Erythroblast (primary cell): ENCODE measurements around the gene RPL13.

ENCODE experiments used
- GATA1 ChIP-seq: IDR thresholded peaks from 2 replicates; pipeline ENCODE4 v1.6.1; 2011; ENCODE audit warnings: low read depth, mild to moderate bottlenecking, control low read depth, low read length, moderate library complexity
- POLR2A ChIP-seq: IDR thresholded peaks from 2 replicates; pipeline ENCODE4 v1.6.1; 2011; ENCODE audit warnings: mild to moderate bottlenecking, low read length

DNA sequence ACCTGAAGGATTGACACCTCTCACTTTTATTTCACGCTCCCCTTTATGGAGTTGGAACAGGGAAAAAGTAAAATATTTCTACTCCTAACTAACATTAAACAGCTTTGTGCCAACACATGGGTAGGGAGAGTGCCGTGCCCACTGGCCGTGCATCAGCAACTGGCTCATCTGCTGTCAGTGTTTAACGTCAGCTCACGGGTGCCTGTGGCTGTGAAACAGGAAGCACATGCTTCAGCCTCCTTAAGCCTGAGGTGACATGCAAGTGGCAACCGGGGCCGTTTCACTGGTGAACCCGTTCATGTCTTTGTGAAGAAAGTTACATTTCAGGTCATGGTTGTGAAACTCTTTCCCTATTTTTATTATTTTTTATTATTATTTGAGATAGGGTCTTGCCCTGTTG lies 49.1 kb upstream of the RPL13 start:
- TF ChIP-seq POLR2A (no peak), GATA1 (no peak)
